ENCODE data around the gene STK39. TPM values are rescaled to one million over a fixed set of nuclear protein-coding genes. Genes with fewer than 3 reads are reported as not detected.

Gene STK39
- total RNA-seq, 6 experiments from 2014 or later, result 0.29 to 1.2 (median 0.60) TPM

GRCh38 chr2:167928434-167928833 lies 319.0 kb downstream of the STK39 start:
- DNase-seq (no peak), ATAC-seq (no peak)
- TF ChIP-seq, protein P1, sequence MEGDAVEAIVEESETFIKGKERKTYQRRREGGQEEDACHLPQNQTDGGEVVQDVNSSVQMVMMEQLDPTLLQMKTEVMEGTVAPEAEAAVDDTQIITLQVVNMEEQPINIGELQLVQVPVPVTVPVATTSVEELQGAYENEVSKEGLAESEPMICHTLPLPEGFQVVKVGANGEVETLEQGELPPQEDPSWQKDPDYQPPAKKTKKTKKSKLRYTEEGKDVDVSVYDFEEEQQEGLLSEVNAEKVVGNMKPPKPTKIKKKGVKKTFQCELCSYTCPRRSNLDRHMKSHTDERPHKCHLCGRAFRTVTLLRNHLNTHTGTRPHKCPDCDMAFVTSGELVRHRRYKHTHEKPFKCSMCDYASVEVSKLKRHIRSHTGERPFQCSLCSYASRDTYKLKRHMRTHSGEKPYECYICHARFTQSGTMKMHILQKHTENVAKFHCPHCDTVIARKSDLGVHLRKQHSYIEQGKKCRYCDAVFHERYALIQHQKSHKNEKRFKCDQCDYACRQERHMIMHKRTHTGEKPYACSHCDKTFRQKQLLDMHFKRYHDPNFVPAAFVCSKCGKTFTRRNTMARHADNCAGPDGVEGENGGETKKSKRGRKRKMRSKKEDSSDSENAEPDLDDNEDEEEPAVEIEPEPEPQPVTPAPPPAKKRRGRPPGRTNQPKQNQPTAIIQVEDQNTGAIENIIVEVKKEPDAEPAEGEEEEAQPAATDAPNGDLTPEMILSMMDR (IDR thresholded peaks at IDR 0.05), result no peak
- no peak for TF ChIP-seq POLR2A (IDR thresholded peaks at IDR 0.05)
- H3K9me3 ChIP-seq, result no peaks in the 10 kb centered on the region
- WGBS (ENCODE audit: insufficient coverage, low coverage, low lambda C conversion rate, missing lambda C conversion rate), result 94% methylated on average over 6 of the region's 6 CpGs
- H3K4me3 ChIP-seq, result no peak overlapping the region
- no peak overlapping the region for H3K27ac ChIP-seq
- H3K4me1 ChIP-seq, result no peaks in the 10 kb centered on the region
- no peaks in the 10 kb centered on the region for H3K36me3 ChIP-seq
- H3K27me3 ChIP-seq, result no peaks in the 10 kb centered on the region
- intact Hi-C loops (cut with DNase I), result no loop called here

- no peak for ATAC-seq
- intact Hi-C loops (cut with DNase I), result no loop called here
- 38% methylated on average over 2 of the region's 2 CpGs for WGBS (ENCODE audit: insufficient coverage, low coverage, low lambda C conversion rate, missing lambda C conversion rate)
Observed at GRCh38 chr2:167925758-167926157, 321.6 kb downstream of the STK39 start.

GRCh38 chr2:167924556-167924955 lies 322.8 kb downstream of the STK39 start:
- Histone ChIP-seq H3K4me3 (no peak overlapping the region), H3K36me3 (no peaks in the 10 kb centered on the region), H3K9me3 (no peaks in the 10 kb centered on the region), H3K27ac (no peak overlapping the region), H3K4me1 (no peaks in the 10 kb centered on the region), H3K27me3 (no peaks in the 10 kb centered on the region)
- intact Hi-C loops (cut with DNase I), result no loop called here
- TF ChIP-seq, protein P1 (IDR thresholded peaks at IDR 0.05), result no peak
- TF ChIP-seq POLR2A (IDR thresholded peaks at IDR 0.05), result no peak
- no peak for ATAC-seq
- 90% methylated on average over 2 of the region's 4 CpGs for WGBS (ENCODE audit: insufficient coverage, low coverage, low lambda C conversion rate, missing lambda C conversion rate)
- no peak for DNase-seq

More at GRCh38 chr2:167925758-167926157, 321.6 kb downstream of the STK39 start:
- TF ChIP-seq, protein P1 (IDR thresholded peaks at IDR 0.05), result no peak
- TF ChIP-seq POLR2A (IDR thresholded peaks at IDR 0.05), result no peak
- H3K4me1 ChIP-seq, result no peaks in the 10 kb centered on the region
- no peaks in the 10 kb centered on the region for H3K36me3 ChIP-seq
- H3K27me3 ChIP-seq, result no peaks in the 10 kb centered on the region
- H3K4me3 ChIP-seq, result no peak overlapping the region
- no peaks in the 10 kb centered on the region for H3K9me3 ChIP-seq
- no peak overlapping the region for H3K27ac ChIP-seq
- no peak for DNase-seq

GRCh38 chr2:167916756-167917155 lies 330.6 kb downstream of the STK39 start:
- 87% methylated on average over 1 of the region's 1 CpG for WGBS (ENCODE audit: insufficient coverage, low coverage, low lambda C conversion rate, missing lambda C conversion rate)
- Histone ChIP-seq H3K36me3 (no peaks in the 10 kb centered on the region), H3K27ac (no peak overlapping the region), H3K4me1 (no peaks in the 10 kb centered on the region), H3K27me3 (no peaks in the 10 kb centered on the region), H3K9me3 (no peaks in the 10 kb centered on the region), H3K4me3 (no peak overlapping the region)
- ATAC-seq (no peak), DNase-seq (no peak)
- intact Hi-C loops (cut with DNase I), result no loop called here
- TF ChIP-seq, protein P1 (IDR thresholded peaks at IDR 0.05), result no peak
- no peak for TF ChIP-seq POLR2A (IDR thresholded peaks at IDR 0.05)

DNA sequence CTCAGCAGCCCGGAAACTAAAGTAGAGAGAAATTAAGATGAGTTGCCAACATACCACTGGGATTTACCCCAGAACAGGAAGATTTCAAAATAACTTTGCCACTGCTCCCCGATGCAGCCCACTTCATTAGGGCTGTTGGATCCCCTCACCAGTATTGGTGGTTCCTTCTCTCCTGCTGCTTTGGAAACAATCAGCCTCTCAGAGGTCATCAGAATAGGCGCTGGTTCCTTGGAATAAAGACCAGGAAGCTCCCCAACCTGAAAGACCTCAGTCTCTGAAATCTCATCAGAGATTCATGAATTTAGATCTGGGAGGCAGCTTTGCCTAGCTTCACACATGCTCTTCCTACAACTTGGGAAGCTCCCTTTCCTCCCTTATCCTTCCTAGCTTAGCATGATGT lies 332.4 kb downstream of the STK39 start:
- ATAC-seq (no peak), DNase-seq (no peak)
- Histone ChIP-seq H3K36me3 (no peaks in the 10 kb centered on the region), H3K9me3 (no peaks in the 10 kb centered on the region), H3K4me3 (no peak overlapping the region), H3K27me3 (no peaks in the 10 kb centered on the region), H3K27ac (no peak overlapping the region), H3K4me1 (no peaks in the 10 kb centered on the region)
- WGBS (ENCODE audit: insufficient coverage, low coverage, low lambda C conversion rate, missing lambda C conversion rate), result 69% methylated on average over 3 of the region's 3 CpGs
- TF ChIP-seq POLR2A (IDR thresholded peaks at IDR 0.05), result no peak
- TF ChIP-seq, protein P1 (IDR thresholded peaks at IDR 0.05), result no peak
- intact Hi-C loops (cut with DNase I), result no loop called here

All from right lobe of liver (tissue), 6 donors.